NCI-H1105 (cell line): Measurements from ENCODE around the gene STUM.
A peak's percentile ranks its signal among the peaks of the same experiment; 100 is the strongest.

Experiments
- DNase-seq: peaks from one replicate; lab custom pipeline; 2025; lab: John Stamatoyannopoulos, UW

STUM gene

GRCh38 chr1:226560243-226560642 lies 11.7 kb downstream of the STUM start:
- DNase-seq: no peak

- DNase-seq: no peak
These were observed 14.4 kb downstream of the STUM start for GRCh38 chr1:226562989-226563388.

GRCh38 chr1:226563666-226564065 lies 15.1 kb downstream of the STUM start:
- no peak for DNase-seq

- no peak for DNase-seq
These were observed 16.9 kb downstream of the STUM start for GRCh38 chr1:226565476-226565875.

- no peak for DNase-seq
These were observed 17.7 kb downstream of the STUM start for GRCh38 chr1:226566234-226566633.

GRCh38 chr1:226566760-226567159 lies 18.2 kb downstream of the STUM start:
- no peak for DNase-seq

GRCh38 chr1:226568077-226568831 lies 19.7 kb downstream of the STUM start:
- no peak for DNase-seq

GRCh38 chr1:226568975-226569741 lies 20.6 kb downstream of the STUM start:
- no peak for DNase-seq

- DNase-seq: no peak
These were observed 21.4 kb downstream of the STUM start for GRCh38 chr1:226569879-226570547.

GRCh38 chr1:226571893-226572292 lies 23.3 kb downstream of the STUM start:
- no peak for DNase-seq

GRCh38 chr1:226572325-226572726 lies 23.8 kb downstream of the STUM start:
- DNase-seq: no peak

- DNase-seq: no peak
These were observed 25.5 kb downstream of the STUM start for GRCh38 chr1:226574044-226574443.

- no peak for DNase-seq
These were observed 26.2 kb downstream of the STUM start for GRCh38 chr1:226574591-226575435.

- no peak for DNase-seq
These were observed 26.8 kb downstream of the STUM start for GRCh38 chr1:226575436-226575720.

GRCh38 chr1:226575739-226576378 lies 27.3 kb downstream of the STUM start:
- DNase-seq: peak; percentile 23

GRCh38 chr1:226576601-226577000 lies 28.0 kb downstream of the STUM start:
- no peak for DNase-seq

- no peak for DNase-seq
These were observed 29.0 kb downstream of the STUM start for GRCh38 chr1:226577401-226578180.

- no peak for DNase-seq
These were observed 30.5 kb downstream of the STUM start for GRCh38 chr1:226578946-226579578.

GRCh38 chr1:226579781-226580323 lies 31.3 kb downstream of the STUM start:
- DNase-seq: no peak

GRCh38 chr1:226580625-226581270 lies 32.2 kb downstream of the STUM start:
- no peak for DNase-seq
